Measurements from ENCODE around the gene GRAMD2B. TPM values are rescaled to one million over a fixed set of nuclear protein-coding genes. Genes with fewer than 3 reads are reported as not detected.
"Not testable (repeated sequence)": the region's sequence is repeated elsewhere in the genome, so short reads cannot be mapped to it uniquely, and the experiment has no call there.

The GRAMD2B gene
- 100 to 1,000 TPM in 2 of 3 donors, 10 to 100 TPM in 1; 38.1 to 206 (median 103) TPM for total RNA-seq

DNA sequence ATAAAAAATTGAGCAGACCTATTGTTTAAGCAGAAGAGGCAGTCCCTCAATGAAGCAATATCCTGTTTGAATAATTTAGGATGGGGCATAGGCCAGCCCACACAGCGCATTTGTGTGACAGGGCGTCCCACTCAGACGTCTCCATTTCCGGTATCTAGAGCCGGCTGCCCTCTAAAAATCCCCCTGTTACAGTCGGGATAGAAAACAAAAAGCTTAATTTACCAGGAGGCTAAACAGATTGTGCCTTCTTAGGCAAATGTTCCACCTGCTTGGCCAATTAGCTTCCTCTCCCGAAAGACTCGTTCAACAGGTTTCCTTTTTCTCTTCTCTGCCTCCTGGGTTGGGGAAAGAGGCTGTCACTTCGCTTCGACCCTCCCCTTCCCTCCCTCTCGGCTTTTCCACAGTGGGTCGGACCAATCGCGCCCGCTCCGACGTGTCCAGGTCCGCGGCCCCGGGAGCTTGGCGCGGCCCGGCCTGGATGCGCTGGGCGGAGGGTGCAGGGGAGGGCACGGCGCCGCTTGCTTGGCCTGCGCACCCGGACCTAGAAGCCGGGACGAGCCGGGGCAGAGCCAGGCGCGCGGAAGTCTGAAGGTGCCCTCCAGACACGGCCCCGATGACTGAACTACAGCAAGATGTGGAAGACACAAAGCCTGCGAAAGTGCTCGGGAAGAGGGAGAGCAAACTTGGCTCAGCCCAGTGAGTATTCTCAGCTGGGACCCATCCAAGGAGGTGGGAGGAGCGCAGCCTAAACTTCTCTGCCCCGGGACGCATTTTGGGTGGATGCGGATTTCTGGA, at the start of gene GRAMD2B:
GRAMD2B (plus strand) TSS at position 416 of the 795 bp plus-strand sequence; CDS start at position 614, 198 bp downstream.
- no peaks in the 10 kb centered on the region for H3K4me1 ChIP-seq
- no peaks in the 10 kb centered on the region for H3K9me3 ChIP-seq
- intact Hi-C loops (cut with DNase I; ENCODE audit: low total_unique reads) = no loop called here
- no peaks in the 10 kb centered on the region for H3K27me3 ChIP-seq
- H3K27ac ChIP-seq = peak within 1 kb of the TSS; percentile 96 to 97
- TF ChIP-seq POLR2AphosphoS5 (IDR thresholded peaks at IDR 0.05) = peak; percentile 94 to 98 (median 96)
- peak; percentile 92 for TF ChIP-seq POLR2A (IDR thresholded peaks at IDR 0.05)
- TF ChIP-seq, protein P1, sequence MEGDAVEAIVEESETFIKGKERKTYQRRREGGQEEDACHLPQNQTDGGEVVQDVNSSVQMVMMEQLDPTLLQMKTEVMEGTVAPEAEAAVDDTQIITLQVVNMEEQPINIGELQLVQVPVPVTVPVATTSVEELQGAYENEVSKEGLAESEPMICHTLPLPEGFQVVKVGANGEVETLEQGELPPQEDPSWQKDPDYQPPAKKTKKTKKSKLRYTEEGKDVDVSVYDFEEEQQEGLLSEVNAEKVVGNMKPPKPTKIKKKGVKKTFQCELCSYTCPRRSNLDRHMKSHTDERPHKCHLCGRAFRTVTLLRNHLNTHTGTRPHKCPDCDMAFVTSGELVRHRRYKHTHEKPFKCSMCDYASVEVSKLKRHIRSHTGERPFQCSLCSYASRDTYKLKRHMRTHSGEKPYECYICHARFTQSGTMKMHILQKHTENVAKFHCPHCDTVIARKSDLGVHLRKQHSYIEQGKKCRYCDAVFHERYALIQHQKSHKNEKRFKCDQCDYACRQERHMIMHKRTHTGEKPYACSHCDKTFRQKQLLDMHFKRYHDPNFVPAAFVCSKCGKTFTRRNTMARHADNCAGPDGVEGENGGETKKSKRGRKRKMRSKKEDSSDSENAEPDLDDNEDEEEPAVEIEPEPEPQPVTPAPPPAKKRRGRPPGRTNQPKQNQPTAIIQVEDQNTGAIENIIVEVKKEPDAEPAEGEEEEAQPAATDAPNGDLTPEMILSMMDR (IDR thresholded peaks at IDR 0.05) = no peak
- no peaks in the 10 kb centered on the region for H3K36me3 ChIP-seq
- H3K4me3 ChIP-seq = peak within 1 kb of the TSS; percentile 69 to 79 (median 72)
- peak; percentile 86 to 94 for DNase-seq (ENCODE audit: low spot score in 2 of 2)

GRCh38 chr5:126374109-126374416, 49.1 kb upstream of the GRAMD2B start:
- no peak overlapping the region for H3K27ac ChIP-seq
- H3K9me3 ChIP-seq = no peaks in the 10 kb centered on the region
- no peaks in the 10 kb centered on the region for H3K36me3 ChIP-seq
- no peak overlapping the region for H3K4me3 ChIP-seq
- no peak for DNase-seq (ENCODE audit: low spot score in 2 of 2)
- intact Hi-C loops (cut with DNase I; ENCODE audit: low total_unique reads) = no loop called here
- no peaks in the 10 kb centered on the region for H3K4me1 ChIP-seq
- no peaks in the 10 kb centered on the region for H3K27me3 ChIP-seq
- TF ChIP-seq POLR2A (IDR thresholded peaks at IDR 0.05) = no peak
- TF ChIP-seq, protein P1 (IDR thresholded peaks at IDR 0.05) = no peak
- TF ChIP-seq POLR2AphosphoS5 (IDR thresholded peaks at IDR 0.05) = no peak

DNA sequence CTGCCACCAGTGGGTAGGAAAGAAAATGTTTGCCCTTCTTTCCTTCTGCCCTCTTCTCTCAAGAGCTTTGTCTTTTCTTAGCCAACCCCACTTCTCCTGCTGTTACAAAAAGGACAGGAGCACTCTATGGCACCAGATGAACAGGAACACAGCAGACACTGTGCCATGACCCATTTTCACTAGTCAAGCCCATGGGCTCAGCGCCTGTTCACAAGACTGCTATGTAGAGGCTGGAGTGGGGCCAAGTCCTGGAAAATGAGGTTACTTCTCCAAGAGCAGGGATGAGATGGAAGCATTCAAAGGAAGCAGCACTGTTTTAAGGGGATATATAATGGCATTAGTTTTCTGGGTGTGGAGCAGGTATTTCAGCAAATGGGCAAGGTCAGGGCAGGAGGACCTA, 46.8 kb upstream of the GRAMD2B start:
- no peak for DNase-seq (ENCODE audit: low spot score in 2 of 2)
- no peak overlapping the region for H3K27ac ChIP-seq
- no peaks in the 10 kb centered on the region for H3K27me3 ChIP-seq
- no peaks in the 10 kb centered on the region for H3K4me1 ChIP-seq
- H3K36me3 ChIP-seq = no peaks in the 10 kb centered on the region
- intact Hi-C loops (cut with DNase I; ENCODE audit: low total_unique reads) = no loop called here
- no peaks in the 10 kb centered on the region for H3K9me3 ChIP-seq
- no peak overlapping the region for H3K4me3 ChIP-seq
- TF ChIP-seq, protein P1 (IDR thresholded peaks at IDR 0.05) = no peak
- no peak for TF ChIP-seq POLR2A (IDR thresholded peaks at IDR 0.05)
- TF ChIP-seq POLR2AphosphoS5 (IDR thresholded peaks at IDR 0.05) = no peak

GRCh38 chr5:126377424-126377823, 45.8 kb upstream of the GRAMD2B start:
- H3K36me3 ChIP-seq = no peaks in the 10 kb centered on the region
- H3K4me3 ChIP-seq = no peak overlapping the region
- TF ChIP-seq, protein P1 (IDR thresholded peaks at IDR 0.05) = no peak
- TF ChIP-seq POLR2AphosphoS5 (IDR thresholded peaks at IDR 0.05) = no peak
- no peak for TF ChIP-seq POLR2A (IDR thresholded peaks at IDR 0.05)
- H3K27ac ChIP-seq = peak overlapping the region in 1 of 2 donors; percentile 1
- intact Hi-C loops (cut with DNase I; ENCODE audit: low total_unique reads) = no loop called here
- DNase-seq (ENCODE audit: low spot score in 2 of 2) = no peak
- no peaks in the 10 kb centered on the region for H3K27me3 ChIP-seq
- H3K4me1 ChIP-seq = no peaks in the 10 kb centered on the region
- no peaks in the 10 kb centered on the region for H3K9me3 ChIP-seq

GRCh38 chr5:126380316-126380715, 42.9 kb upstream of the GRAMD2B start:
- H3K4me1 ChIP-seq; H3K4me3 ChIP-seq; DNase-seq (ENCODE audit: low spot score in 2 of 2); H3K27ac ChIP-seq; H3K9me3 ChIP-seq; H3K27me3 ChIP-seq; H3K36me3 ChIP-seq; intact Hi-C loops (cut with DNase I; ENCODE audit: low total_unique reads): not testable (repeated sequence)

All from breast epithelium (tissue), 4 donors.